ENCODE measurements around the gene CCDC167.

The CCDC167 gene

DNA sequence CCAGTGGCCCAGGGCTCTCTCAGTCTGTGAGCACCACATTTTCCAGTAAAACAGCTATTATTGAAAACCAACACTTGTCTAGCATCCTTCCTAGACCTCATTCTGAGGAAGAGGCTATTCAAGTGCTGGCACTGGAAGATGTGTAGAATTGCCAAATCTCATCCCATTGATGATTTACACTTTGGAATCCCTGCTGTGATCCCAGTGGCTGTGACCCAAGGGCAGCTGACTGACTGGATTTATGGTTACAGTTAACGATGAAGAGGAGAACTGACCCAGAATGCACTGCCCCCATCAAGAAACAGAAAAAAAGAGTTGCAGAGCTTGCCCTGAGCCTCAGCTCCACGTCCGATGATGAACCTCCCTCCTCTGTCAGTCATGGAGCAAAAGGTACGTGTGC is 64.3 kb downstream of the CCDC167 start:
- H3K27ac ChIP-seq: no peak overlapping the region
- no peak for TF ChIP-seq ZFX (IDR thresholded peaks at IDR 0.05; ENCODE audit: borderline replicate concordance)
- TF ChIP-seq, protein P1, sequence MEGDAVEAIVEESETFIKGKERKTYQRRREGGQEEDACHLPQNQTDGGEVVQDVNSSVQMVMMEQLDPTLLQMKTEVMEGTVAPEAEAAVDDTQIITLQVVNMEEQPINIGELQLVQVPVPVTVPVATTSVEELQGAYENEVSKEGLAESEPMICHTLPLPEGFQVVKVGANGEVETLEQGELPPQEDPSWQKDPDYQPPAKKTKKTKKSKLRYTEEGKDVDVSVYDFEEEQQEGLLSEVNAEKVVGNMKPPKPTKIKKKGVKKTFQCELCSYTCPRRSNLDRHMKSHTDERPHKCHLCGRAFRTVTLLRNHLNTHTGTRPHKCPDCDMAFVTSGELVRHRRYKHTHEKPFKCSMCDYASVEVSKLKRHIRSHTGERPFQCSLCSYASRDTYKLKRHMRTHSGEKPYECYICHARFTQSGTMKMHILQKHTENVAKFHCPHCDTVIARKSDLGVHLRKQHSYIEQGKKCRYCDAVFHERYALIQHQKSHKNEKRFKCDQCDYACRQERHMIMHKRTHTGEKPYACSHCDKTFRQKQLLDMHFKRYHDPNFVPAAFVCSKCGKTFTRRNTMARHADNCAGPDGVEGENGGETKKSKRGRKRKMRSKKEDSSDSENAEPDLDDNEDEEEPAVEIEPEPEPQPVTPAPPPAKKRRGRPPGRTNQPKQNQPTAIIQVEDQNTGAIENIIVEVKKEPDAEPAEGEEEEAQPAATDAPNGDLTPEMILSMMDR (IDR thresholded peaks at IDR 0.05): no peak

DNA sequence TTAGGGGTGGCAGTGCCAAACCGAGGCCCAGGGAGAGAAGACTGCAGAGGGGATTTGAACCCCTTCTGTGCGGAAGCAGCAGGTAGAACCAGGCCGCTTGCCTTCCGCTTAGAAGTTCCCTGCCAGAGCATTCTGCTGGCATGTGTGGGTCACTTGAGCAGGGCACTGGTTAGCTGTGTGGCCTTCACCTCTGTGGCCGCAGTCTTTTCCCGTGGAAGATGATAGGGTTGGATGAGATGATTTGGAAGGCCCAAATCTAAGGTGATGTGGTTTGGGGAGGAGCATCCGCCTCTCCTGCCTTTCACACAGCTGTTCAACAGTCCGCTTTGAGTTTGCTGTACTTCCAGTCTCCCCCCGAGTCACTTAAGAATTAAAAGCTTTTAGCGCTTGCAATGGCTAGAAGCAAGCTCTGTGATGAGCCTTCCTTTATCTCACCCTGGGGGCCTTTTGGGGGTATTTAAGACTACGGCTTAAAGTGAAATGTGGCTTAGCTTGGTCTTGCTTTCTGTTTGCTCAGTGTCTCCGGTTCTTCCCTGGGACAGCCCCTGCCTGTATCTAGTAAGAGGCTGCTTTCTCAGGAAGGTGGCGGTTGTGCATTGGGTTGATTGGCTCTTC is 65.9 kb downstream of the CCDC167 start:
- no peak for TF ChIP-seq ZFX (IDR thresholded peaks at IDR 0.05; ENCODE audit: borderline replicate concordance)
- TF ChIP-seq, protein P1 (IDR thresholded peaks at IDR 0.05): no peak
- H3K27ac ChIP-seq: peak overlapping the region; percentile 63
